GM12878 (cell line): ENCODE measurements around the gene ELAVL3. TPM values are rescaled to one million over a fixed set of nuclear protein-coding genes. Genes with fewer than 3 reads are reported as not detected.
A peak's percentile ranks its signal among the peaks of the same experiment; 100 is the strongest.

Experiments
- ATAC-seq: fragments of 200-7000 bp; cut with Tn5 transposase; 3 replicates; pipeline ENCODE4 v1.9.1; 2020; ENCODE audit warnings: mild to moderate bottlenecking, moderate library complexity
- BruUV-seq: library from RNA; stranded (reverse); fragments of 400-500 nt; replicated peaks from 2 replicates; lab custom pipeline; 2021; lab: Mats Ljungman, UMichigan
- CTCF ChIA-PET: fragments of 300-600 bp; sonication (Branson Sonifier 250); formaldehyde crosslinking; extraction: SDS; loops from one replicate; lab custom pipeline; 2021; ENCODE audit warnings: inconsistent platforms; lab: Yijun Ruan, JAX
- POLR2A ChIA-PET: fragments of 350-600 bp; formaldehyde crosslinking; extraction: SDS; loops from one replicate; lab custom pipeline; 2021; ENCODE audit warnings: inconsistent platforms; lab: Charles Lee
- RAD21 ChIA-PET: fragments of 300-600 bp; sonication (Branson Sonifier 250); formaldehyde crosslinking; loops from one replicate; lab custom pipeline; 2023; ENCODE audit warnings: antibody characterized with exemption; ENCODE audit not compliant: unreplicated experiment; lab: Charles Lee
- SMC1A ChIA-PET: fragments of 300-600 bp; sonication (Branson Sonifier 250); formaldehyde crosslinking; loops from one replicate; lab custom pipeline; 2023; ENCODE audit not compliant: unreplicated experiment, uncharacterized antibody; lab: Charles Lee
- DNase-seq: peaks from one replicate; pipeline ENCODE4 v3.0.0-alpha.2; 2011; ENCODE audit warnings: low read depth, low spot score
- FAIRE-seq: peaks from 3 replicates; lab custom pipeline; 2011; peaks lifted over from hg19 to GRCh38; lab: Jason Lieb, UNC
- H2AFZ ChIP-seq: 2 replicates; pipeline ENCODE4 v1.6.0; 2011; ENCODE audit warnings: low read depth, low read length, control low read depth; ENCODE audit not compliant: control insufficient read depth
- H3K27ac ChIP-seq: 2 replicates; pipeline ENCODE4 v1.5.1; 2011; ENCODE audit warnings: control low read depth; ENCODE audit not compliant: control insufficient read depth, insufficient read depth
- H3K27me3 ChIP-seq, 2 experiments: replicated peaks in 1 of 2; 2 replicates each; pipeline versions ENCODE4 v1.6.0 to v1.6.1; 2011; ENCODE audit warnings: low read length in 1 of 2; ENCODE audit not compliant: control insufficient read depth in 2 of 2, insufficient read depth in 2 of 2
- H3K36me3 ChIP-seq, 2 experiments: 2 replicates each; pipeline ENCODE4 v1.5.1; 2011; ENCODE audit warnings: low read length in 1 of 2; ENCODE audit not compliant: control insufficient read depth in 2 of 2, insufficient read depth in 2 of 2
- H3K4me1 ChIP-seq: 2 replicates; pipeline ENCODE4 v1.6.1; 2011; ENCODE audit warnings: mild to moderate bottlenecking, low read length, moderate library complexity, mixed read lengths; ENCODE audit not compliant: control insufficient read depth, insufficient read depth
- H3K4me2 ChIP-seq: 2 replicates; pipeline ENCODE4 v1.6.0; 2011; ENCODE audit warnings: control low read depth; ENCODE audit not compliant: control insufficient read depth, insufficient read depth
- H3K4me3 ChIP-seq: fragments of 200-600 bp; sonication (generic); 2 replicates; pipeline ENCODE4 v1.5.1; 2016
- H3K79me2 ChIP-seq: 2 replicates; pipeline ENCODE4 v1.6.0; 2011; ENCODE audit warnings: low read length; ENCODE audit not compliant: control insufficient read depth, insufficient read depth
- H3K9ac ChIP-seq: 2 replicates; pipeline ENCODE4 v1.8.0; 2011; ENCODE audit warnings: low read length, control low read depth, mixed read lengths; ENCODE audit not compliant: control insufficient read depth, insufficient read depth
- H3K9me3 ChIP-seq: replicated peaks from 3 replicates; pipeline ENCODE4 v1.5.1; 2011; ENCODE audit warnings: mild to moderate bottlenecking, low read length; ENCODE audit not compliant: control insufficient read depth, insufficient read depth
- H4K20me1 ChIP-seq: 2 replicates; pipeline ENCODE4 v1.6.0; 2011; ENCODE audit not compliant: control insufficient read depth, insufficient read depth
- DPF2 ChIP-seq: fragments of 450-650 bp; IDR thresholded peaks from 2 replicates; pipeline ENCODE4 v1.6.1; 2017; ENCODE audit warnings: mild to moderate bottlenecking
- MAX ChIP-seq: IDR thresholded peaks from 2 replicates; pipeline ENCODE4 v1.6.1; 2012; ENCODE audit warnings: low read depth, low read length, improper control_type of control experiment
- PML ChIP-seq: IDR thresholded peaks from 2 replicates; pipeline ENCODE4 v1.6.1; 2012; ENCODE audit warnings: low read length, inconsistent platforms
- RBBP5 ChIP-seq: fragments of 200-600 bp; sonication (generic); conservative IDR thresholded peaks from 2 replicates; pipeline ENCODE4 v1.6.1; 2016
- WGBS: methylation state at CpG from one replicate; pipeline ENCODE4 v1.1.6; 2016; ENCODE audit warnings: low lambda C conversion rate; ENCODE audit not compliant: insufficient replicate concordance, insufficient coverage; ENCODE audit errors: missing lambda C conversion rate; 5-methylcytosine and 5-hydroxymethylcytosine counted together
- in situ Hi-C: fragments of 300-500 bp; cut with MboI; formaldehyde crosslinking; loops from 9 replicates; pipeline ENCODE4 v1.14.3; 2018; ENCODE audit warnings: mixed read lengths
- intact Hi-C: fragments of 100-400 bp; cut with micrococcal nuclease; formaldehyde crosslinking; loops from one replicate; pipeline ENCODE4 v1.14.2; 2022; ENCODE audit not compliant: unreplicated experiment
- polyA plus RNA-seq, 11 experiments: library from polyadenylated mRNA; depleted of rRNA in 4 of 11; unstranded in 6 of 11; stranded (reverse) in 5 of 11; fragments of >200 nt; fragmentation: Nextera tagmentation in 4 of 11; fragmentation: Illumina TruSeq in 1 of 11; extraction: Ambion mirVana in 4 of 11; extraction: Trizol in 1 of 11; gene quantifications; 1 replicate in 1 of 11; 2 replicates in 10 of 11; pipeline versions ENCODE4 v1.2.1 to v1.2.3, GENCODE V29; 2011 to 2016; ENCODE audit warnings: inconsistent platforms in 2 of 11, missing spikeins in 2 of 11, low read depth in 1 of 11
- total RNA-seq, 4 experiments: library from RNA; depleted of rRNA in 3 of 4; stranded (reverse); fragments of >200 nt in 3 of 4; fragmentation: Illumina TruSeq in 1 of 4; extraction: Trizol in 1 of 4; gene quantifications; 2 replicates each; pipeline versions ENCODE4 v1.2.1 to v1.2.3, GENCODE V29; 2013 to 2021
- TF ChIP-seq, protein P1 (sequence below): fragments of 450-650 bp; conservative IDR thresholded peaks from 2 replicates; pipeline ENCODE4 v1.6.1; 2017; ENCODE audit warnings: mild to moderate bottlenecking, moderate library complexity

ELAVL3 gene
- total and polyA plus RNA-seq, 10 of the 15 experiments (the other 5 are each of a cell fraction or from before 2014, with no cell fraction given) = under 0.01 to 0.05 (median 0.01) TPM; not detected in 7

- peak overlapping the region; percentile 97 for H3K4me2 ChIP-seq
- ChIA-PET SMC1A (interaction anchor here (0.5 to 1.4 kb wide), 4 partner anchors 13 to 115 kb away, joined by 3 to 6 read pairs (median 4); partner anchors contain the start of gene SWSAP1), RAD21 (interaction anchor here (0.7 to 1.9 kb wide), 6 partner anchors 14 to 253 kb away, joined by 3 to 10 read pairs (median 5); no protein-coding TSS in a partner anchor), POLR2A (interaction anchor here (1.0 to 1.6 kb wide), 6 partner anchors 9 to 61 kb away, joined by 3 to 12 read pairs (median 6); partner anchors contain the start of gene SWSAP1), CTCF (interaction anchor here (0.7 to 2.8 kb wide), 16 partner anchors 8 to 466 kb away, joined by 3 to 13 read pairs (median 4); partner anchors contain the start of genes CCDC159, ECSIT, EPOR and SWSAP1)
- in situ Hi-C loops = no loop called here
- H4K20me1 ChIP-seq = no peaks in the 10 kb centered on the region
- DNase-seq = no peak
- intact Hi-C loops = loop anchor here (1.0 to 5.0 kb wide), 4 partner anchors 46 to 144 kb away; partner anchors contain the start of gene ZNF653
- H3K27me3 ChIP-seq = no peaks in the 10 kb centered on the region
- H3K36me3 ChIP-seq = peaks cover 2 to 9% of the 10 kb centered on the region in 2 experiments; a peak in 2 of 4 replicates
- TSS peak; percentile 87 for BruUV-seq
- peak overlapping the region; percentile 86 for H3K27ac ChIP-seq
- peak; percentile 3 for ATAC-seq
- peak; percentile 49 for FAIRE-seq
- peak overlapping the region; percentile 99 for H3K4me3 ChIP-seq
- WGBS = under 1% methylated on average over 21 of the region's 21 CpGs
- H3K79me2 ChIP-seq = peaks cover 15% of the 10 kb centered on the region
- H3K4me1 ChIP-seq = peaks cover 11% of the 10 kb centered on the region
- H2AFZ ChIP-seq = peak overlapping the region; percentile 89
- no peaks in the 10 kb centered on the region for H3K9me3 ChIP-seq
- TF ChIP-seq RBBP5 (no peak), MAX (no peak), DPF2 (0 out of 2 replicates have a peak, but pooled peaks have one; percentile 23), PML (0 out of 2 replicates have a peak, but pooled peaks have one; percentile 2)
- TF ChIP-seq, protein P1, sequence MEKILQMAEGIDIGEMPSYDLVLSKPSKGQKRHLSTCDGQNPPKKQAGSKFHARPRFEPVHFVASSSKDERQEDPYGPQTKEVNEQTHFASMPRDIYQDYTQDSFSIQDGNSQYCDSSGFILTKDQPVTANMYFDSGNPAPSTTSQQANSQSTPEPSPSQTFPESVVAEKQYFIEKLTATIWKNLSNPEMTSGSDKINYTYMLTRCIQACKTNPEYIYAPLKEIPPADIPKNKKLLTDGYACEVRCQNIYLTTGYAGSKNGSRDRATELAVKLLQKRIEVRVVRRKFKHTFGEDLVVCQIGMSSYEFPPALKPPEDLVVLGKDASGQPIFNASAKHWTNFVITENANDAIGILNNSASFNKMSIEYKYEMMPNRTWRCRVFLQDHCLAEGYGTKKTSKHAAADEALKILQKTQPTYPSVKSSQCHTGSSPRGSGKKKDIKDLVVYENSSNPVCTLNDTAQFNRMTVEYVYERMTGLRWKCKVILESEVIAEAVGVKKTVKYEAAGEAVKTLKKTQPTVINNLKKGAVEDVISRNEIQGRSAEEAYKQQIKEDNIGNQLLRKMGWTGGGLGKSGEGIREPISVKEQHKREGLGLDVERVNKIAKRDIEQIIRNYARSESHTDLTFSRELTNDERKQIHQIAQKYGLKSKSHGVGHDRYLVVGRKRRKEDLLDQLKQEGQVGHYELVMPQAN = 0 out of 2 replicates have a peak, but pooled peaks have one; percentile 6
- H3K9ac ChIP-seq = peak overlapping the region; percentile 92
Observed at GRCh38 chr19:11435833-11436313, 45.0 kb downstream of the ELAVL3 start.
